UCSD-AML1 (cell line): ENCODE data around the gene SENP8.
"Not testable (repeated sequence)": the region's sequence is repeated elsewhere in the genome, so short reads cannot be mapped to it uniquely, and the experiment has no call there.

Experiments used
- DNase-seq: peaks from one replicate; lab custom pipeline; 2025; ENCODE audit not compliant: unreplicated experiment; lab: John Stamatoyannopoulos, UW

The SENP8 gene

DNA sequence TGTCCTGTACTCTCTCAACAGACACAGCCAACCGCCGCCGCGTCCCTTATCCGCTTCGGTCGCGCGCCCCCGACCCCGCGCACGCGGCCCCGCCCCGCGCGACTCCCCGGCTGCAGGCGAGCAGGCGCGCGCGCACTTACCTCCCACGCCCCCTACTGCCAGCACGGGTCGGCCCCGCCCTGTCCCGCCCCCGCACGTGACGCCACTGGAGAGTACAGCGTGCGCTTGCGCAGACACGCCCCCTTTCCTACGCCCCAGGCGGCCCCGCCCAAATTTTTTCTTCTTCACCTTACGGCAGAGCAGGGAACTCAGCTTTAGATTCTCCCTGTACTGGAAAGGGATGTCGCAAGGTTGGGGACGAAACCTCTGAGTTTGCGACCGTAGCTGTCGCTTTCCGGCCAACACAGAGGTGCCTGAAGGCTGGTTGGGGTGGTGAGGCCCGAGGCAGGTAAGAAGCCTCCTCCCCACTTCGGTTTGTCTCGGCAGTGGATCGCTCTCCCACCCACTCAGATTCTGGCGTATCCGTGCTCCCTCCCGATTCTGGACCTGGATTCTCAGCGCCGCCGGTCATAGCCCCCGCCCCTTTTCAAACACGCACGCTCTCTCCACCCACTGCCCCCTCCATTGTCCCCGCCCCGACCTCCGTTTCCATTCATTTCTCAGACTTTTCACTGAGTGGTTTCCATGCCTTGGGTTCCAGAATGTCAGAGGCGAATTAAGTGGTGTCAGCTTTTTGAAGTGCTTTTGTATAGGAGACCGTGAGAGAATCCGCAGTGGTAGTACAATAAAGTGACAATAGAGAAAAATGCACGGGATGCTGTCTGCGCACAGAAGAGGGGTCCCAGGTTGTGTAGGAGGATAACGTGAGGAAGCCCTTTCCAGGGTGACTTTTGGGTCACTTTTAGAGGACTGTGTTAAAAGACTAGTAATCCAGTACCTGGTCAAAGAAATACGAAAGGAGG, at the start of gene SENP8, which contains the start of gene MYO9A:
SENP8 (plus strand) TSS at position 387 of the 962 bp plus-strand sequence. CDS start 21,221 bp downstream, outside the sequence.
MYO9A (minus strand) TSS at position 134 of the 962 bp plus-strand sequence. CDS start 71,587 bp downstream, outside the sequence.
- DNase-seq: peak; percentile 99

DNA sequence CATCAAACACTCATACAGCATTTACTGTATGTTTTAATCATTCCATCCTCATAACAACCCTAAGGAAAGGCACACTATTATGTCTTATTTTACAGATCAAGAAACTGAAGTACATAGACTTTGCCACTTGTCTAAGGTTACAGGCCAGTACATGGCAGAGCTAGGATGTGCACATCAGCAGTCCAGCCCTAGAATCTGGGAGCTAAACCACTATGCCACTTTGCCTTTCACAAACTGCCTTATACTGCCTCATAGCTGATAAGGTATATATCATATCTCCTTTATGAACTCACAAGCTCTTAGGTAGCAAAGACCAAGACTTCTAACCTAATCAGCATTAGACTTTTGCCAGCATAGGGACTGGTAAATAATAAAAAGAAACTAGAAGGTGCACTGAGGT, 49.3 kb upstream of the SENP8 start:
- DNase-seq: no peak

DNA sequence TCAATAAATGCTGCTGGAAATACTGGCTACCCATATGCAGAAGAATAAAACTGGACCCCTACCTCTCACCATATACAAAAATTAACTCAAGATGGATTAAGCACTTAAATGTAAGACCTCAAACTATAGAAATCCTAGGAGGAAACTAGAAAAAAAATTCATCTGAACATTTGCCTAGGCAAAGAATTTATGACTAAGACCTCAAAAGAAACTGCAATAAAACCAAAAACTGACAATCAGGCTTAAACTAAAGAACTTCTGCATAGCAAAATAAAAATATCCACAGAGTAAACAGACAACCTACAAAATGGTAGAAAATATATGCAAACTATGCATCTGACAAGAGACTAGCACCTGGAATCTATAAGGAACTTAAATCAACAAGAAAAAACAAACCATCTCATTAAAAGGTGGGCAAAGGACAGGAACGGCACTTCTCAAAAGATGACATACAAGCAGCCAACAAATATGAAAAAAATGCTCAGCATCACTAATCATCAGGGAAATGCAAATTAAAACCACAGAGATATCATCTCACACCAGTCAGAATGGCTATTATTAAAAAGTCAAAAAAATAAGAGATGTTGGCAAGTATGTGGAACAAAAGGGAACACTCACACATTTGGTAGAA, 47.3 kb upstream of the SENP8 start:
- DNase-seq: no peak

DNA sequence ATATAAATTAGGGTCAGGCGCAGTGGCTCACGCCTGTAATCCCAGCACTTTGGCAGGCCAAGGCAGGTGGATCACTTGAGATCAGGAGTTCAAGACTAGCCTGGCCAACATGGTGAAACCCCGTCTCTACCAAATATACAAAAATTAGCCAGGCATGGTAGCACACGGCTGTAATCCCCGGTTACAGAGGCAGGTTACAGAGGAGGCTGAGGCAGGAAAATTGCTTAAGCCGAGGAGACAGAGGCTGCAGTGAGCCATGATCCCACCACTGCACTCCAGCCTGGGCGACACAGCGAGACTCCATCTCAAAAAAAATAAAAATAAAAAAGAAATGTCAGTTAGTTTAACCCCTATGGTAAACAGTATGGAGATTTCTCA, 46.8 kb upstream of the SENP8 start:
- DNase-seq: not testable (repeated sequence)

DNA sequence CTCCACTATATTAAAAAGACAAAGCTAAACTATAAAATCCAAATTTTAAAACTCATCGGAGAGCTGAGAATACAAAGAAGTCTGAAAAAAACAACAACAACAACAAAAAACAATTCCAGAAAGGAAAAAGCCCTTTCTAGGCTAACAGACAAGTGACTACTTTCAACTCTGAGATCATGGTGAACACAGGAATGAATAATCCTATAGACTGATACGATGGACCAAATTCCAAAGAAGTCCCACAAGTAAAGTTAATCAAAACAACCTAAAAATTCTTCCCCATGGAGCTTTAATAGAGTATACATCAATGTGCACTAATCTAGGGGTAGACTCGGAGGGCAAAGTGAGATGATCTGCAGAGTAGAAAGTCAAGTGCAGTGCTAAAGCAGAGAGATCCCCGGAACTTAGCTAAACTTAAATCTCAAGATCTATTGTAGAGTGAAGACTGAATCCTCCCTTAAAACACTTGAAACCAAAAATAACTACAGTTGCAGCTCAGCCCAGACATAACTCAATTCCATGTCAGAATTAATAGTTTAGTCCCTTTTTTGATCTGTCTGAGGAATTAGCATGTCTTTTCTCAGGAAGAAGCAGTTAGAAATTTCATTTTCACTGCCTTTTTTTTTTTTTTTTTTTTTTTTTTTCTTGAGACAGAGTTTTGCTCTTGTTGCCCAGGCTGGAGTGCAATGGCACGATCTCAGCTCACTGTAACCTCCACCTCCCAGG, 43.7 kb upstream of the SENP8 start:
- DNase-seq: no peak

DNA sequence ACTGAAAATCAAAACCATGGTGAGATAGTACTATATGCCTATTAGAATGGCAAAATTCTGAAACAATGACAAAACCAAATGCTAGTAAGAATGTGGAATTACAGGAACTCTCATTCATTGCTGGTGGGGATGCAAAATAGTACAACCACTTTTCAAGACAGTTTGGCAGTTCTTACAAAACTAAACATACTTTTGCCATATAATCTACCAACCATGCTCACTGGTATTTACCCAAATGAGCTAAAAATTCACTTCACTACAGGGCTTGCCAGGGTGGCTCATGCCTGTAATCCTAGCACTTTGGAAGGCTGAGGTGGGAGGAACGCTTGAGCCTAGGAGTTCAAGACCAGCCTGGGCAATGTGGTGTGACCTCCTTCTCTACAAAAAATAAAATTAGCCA, 40.3 kb upstream of the SENP8 start:
- DNase-seq: no peak

DNA sequence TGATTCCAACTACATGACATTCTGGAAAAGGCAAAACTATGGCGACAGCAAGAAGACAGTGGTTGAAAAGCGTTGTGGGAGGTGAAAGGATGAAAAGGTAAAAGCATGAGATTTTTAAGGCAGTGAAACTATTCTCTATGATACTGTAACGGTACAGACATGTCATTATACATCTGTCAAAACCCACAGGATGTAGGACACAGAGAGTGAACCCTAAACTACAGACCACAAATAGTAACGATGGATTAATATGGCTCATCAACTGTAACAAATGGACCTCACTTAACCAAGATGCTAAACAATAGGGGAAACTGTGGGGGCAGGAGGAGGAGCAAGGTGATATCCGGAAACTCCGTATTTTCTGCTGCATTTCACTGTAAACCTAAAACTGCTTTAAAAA, 39.3 kb upstream of the SENP8 start:
- no peak for DNase-seq

DNA sequence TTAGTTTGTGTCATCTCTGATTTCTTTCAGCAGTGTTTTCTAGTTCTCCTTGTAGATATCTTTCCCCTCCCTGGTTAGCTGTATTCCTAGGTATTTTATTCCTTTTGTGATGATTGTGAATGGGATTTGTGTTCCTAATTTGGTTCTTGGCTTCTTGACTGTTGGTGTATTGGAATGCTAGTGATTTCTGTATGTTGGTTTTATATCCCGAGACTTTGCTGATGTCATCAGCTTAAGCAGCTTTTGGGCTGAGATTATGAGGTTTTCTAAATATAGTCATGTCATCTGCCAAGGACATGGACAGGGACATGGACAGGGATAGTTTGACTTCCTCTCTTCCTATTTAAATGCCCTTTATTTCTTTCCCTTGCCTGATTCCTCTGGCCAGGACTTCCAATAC, 36.0 kb upstream of the SENP8 start:
- no peak for DNase-seq

DNA sequence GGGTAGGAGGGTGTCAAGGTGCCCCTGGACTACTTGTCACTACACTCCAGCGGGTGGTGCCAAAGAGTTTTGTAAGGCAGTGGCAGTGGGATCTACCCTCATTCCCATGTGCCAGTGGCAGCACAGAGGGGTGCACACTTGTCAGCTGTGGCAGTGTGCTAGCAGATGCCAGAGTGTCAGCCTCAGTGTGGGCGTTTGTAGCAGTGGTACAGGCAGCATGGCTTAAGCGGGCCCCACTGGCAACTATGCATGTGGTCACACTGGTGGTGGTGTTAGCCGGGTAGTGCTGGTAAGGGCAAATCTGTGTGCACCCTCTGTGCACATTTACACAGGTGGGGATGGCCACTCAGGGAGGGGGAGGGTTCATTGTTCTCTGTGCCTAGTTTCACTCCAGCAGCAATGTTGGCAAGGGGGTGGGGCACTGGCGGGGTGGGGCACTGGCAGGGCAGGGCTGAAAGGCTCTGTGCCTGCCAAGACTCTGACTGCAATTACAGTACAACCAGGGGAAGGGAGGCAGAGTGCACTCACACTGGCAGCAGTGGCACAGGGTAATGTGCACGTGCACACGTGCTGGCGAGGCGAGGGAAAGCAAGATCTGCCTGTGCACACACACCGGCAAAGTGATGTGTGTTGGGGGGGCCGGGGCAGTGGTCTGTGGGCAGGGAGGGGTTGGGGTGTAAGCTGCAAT, 32.0 kb upstream of the SENP8 start:
- DNase-seq: no peak

DNA sequence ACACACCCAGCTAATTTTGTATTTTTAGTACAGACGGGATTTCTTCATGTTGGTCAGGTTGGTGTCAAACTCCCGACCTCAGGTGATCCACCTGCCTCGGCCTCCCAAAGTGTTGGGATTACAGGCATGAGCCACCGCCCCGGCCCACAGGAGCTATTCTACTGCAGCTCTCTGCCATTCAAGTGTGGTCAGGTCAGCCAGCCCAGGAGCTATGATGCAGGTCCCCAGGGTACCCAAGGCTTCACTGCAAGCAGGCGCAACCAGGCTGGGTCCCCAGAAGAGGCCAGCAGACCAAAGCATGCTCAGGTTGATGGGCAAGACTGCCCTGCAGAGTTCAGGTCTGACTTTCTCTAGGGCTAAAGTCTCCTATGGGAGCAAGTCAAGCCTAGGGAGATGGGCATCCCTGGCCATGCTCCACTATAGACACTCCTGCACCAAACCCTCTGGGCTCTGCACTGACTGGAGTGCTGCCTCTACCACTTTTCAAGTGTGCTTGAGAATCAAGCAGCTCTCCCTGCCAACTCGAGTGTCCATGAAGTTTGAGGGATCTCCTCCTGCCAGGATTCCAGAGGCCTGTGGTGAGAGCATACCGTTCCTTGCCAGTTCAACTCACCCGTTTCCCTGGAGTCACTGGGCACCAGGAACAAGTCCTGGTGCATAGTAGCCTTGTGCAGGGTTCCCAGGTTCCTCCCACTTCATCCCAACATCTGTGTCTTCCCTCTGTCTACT, 31.1 kb upstream of the SENP8 start:
- no peak for DNase-seq

DNA sequence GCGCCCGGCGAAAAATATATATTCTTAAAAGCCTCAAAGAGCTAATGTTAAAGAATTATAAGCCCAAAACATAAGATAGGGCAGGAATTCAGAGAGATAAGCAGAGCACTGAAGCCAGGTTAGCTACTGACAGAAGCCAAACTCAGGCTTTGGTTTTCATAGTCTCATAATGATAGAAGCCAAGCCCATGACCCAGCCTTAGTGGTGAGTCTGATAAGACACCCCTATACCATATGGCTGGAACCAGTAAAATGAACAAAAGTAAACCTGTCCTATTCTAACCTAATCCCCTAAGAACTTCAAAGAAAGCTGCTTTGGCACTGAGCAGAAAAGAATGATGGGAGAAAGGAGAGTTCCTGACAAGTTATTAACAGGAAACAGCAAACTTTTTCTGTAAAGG, 26.2 kb upstream of the SENP8 start:
- DNase-seq: no peak

DNA sequence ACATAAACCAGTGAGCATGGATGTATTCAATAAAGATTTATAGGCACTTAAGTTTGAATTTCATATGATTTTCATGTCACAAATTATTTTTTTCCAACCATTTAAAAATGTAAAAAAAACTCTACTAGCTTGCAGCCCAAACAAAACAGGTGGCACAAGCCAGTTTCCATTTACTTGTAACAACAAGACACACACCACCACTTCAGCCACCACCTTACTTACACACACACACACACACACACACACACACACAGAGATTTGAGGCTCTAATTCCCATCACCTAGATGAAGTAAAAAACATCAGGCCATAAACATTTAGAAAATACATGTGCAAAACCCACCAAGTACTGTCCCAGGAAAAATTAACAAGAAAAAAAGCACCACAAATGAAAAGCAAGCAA, 25.5 kb upstream of the SENP8 start:
- DNase-seq: no peak

DNA sequence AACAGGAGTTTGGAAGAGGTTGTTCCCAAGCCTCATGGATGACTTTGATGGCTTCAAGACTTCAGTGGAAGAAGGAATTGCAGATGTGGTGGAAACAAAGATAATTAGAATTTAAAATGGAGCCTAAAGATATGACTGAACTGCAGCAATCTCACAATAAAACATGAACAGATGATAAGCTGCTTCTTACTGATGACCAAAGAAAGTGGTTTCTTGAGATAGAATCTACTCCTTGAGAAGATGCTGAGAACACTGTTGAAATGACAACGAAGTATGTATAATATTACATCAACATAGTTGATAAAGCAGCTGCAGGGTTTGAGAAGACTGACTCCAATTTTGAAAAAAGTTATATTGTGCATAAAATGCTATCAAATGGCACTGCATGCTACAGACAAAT, 21.4 kb upstream of the SENP8 start:
- DNase-seq: no peak

DNA sequence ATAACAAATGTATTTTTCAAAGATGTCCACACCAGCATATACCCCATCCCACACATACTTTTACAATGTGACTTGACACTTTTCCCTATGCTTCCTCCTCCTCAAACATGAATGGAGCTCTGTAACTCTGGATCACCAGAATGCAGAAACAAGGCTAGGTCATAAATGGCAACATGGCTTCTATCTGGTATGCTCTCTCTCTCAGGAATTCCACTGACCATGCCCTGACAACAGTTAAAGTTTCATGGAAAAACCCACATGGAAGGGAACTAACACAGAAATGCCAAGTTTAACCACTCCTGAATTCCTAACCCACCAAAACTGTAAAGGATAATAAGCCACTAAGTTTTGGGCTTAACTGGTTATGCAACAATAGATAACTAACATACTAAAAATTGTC, 20.2 kb upstream of the SENP8 start:
- no peak for DNase-seq

DNA sequence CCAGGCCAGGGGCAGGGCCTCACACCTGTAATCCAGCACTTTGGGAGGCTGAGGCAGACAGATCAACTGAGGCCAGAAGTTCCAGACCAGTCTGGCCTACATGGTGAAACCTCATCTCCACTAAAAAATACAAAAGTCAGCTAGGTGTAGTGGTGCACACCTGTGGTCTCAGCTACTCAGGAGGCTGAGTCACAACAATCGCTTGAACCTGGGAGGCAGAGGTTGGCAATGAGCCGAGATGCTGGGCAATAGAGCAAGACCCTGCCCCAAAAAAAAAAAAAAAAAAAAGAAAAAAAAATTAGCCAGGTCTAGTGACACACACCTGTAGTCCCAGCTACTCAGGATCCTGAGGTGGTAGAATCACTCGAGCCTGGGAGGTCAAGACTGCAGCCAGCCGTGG, 19.0 kb upstream of the SENP8 start:
- DNase-seq: no peak

DNA sequence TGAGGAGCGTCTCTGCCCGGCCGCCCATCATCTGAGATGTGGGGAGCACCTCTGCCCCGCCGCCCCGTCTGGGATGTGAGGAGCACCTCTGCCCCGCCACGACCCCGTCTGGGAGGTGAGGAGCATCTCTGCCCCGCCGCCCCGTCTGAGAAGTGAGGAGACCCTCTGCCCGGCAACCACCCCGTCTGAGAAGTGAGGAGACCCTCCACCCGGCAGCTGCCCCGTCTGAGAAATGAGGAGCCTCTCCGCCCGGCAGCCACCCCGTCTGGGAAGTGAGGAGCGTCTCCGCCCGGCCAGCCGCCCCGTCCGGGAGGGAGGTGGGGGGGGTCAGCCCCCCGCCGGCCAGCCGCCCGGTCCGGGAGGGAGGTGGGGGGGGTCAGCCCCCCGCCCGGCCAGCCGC, 17.7 kb upstream of the SENP8 start:
- not testable (repeated sequence) for DNase-seq

DNA sequence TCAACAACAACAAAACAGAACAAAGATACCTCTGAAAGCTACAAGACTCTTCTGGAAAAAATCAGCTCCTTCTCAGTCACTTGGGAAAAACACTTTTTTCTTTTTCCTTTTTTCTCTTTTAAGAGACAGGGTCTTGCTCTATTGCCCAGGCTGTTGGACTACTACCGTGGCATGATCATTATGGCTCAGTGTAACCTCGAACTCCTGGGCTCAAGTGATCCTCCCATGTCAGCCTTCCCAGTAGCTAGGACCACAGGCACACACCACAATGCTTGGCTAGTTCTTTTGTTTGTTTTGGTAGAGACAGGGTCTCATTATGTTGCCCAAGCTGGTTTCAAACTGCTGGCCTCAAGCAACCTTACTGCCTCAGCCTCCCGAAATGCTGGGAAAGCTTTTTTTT, 13.1 kb upstream of the SENP8 start:
- no peak for DNase-seq

DNA sequence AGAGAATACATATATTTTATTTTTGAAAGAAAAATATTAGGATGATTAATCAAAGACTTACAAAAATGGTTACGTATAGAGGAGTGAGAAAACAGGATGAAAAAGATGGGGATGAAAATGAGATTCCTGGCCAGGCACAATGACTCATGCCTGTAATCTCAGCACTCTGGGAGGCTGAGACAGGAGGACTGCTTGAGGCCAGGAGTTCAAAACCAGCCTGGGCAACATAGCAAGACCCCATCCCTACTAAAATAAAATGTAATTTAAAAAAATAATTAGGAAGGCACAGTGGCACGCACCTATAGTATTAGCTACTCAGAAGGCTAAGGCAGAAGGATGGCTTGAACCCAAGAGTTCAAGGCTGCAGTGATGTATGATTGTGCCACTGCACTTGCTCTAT, 12.1 kb upstream of the SENP8 start:
- no peak for DNase-seq

DNA sequence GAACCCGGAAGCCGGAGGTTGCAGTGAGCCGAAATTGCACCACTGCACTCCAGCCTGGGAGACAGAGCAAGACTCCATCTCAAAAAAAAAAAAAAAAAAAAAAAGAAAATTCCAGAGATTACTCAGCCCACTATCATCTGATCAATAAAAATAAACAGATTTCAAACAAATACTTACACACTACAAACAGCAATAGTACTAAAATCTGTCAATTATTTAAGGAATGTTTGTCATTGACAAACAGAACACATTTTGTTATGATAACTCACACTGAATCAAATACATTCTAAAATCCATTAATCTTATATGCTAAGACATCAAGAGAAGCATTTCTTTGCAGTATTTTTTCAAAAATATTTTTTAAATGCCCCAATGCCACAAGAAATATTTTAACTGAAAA, 7.8 kb upstream of the SENP8 start:
- DNase-seq: no peak

DNA sequence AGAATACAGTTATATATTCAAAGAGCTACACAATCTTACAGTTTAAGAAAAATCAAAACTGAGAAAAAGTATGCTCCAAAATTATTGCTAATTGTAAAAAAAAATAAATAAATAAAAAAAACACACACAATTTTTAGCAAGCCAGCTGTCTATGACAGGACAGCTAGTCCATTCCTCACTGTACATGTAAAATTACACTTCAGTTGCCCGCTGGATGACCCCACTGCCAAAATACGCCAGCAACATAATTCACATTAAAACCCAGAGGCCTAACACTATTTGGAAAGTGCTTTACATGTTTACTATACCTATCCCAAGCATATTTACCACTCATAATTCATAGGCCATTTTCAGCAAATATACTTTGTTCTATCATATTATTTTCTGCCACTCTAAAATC, 6.1 kb upstream of the SENP8 start:
- no peak for DNase-seq
